HepG2 (cell line): ENCODE results near the gene LRP5. TPM values are rescaled to one million over a fixed set of nuclear protein-coding genes. Genes with fewer than 3 reads are reported as not detected.

Experiments used
- ATF3 ChIP-seq: sonication (generic); formaldehyde crosslinking; IDR thresholded peaks from 2 replicates; pipeline ENCODE4 v1.4.0; 2020; ENCODE audit warnings: missing genetic modification reagents
- FOXA1 ChIP-seq, 2 experiments: fragments of 450-650 bp in 1 of 2; sonication (generic) in 1 of 2; formaldehyde crosslinking in 1 of 2; IDR thresholded peaks; 2 replicates each; pipeline versions ENCODE4 v1.4.0 to v1.6.1; 2016 to 2020; ENCODE audit warnings: missing genetic modification reagents in 1 of 2
- GATAD2A ChIP-seq: IDR thresholded peaks from 2 replicates; pipeline ENCODE4 v1.6.1; 2016
- NCOR1 ChIP-seq: fragments of 200-600 bp; sonication (generic); IDR thresholded peaks from 2 replicates; pipeline ENCODE4 v1.7.0; 2017; ENCODE audit warnings: antibody characterized with exemption, low read length, borderline replicate concordance
- REXO4 ChIP-seq: sonication (generic); formaldehyde crosslinking; IDR thresholded peaks from 2 replicates; pipeline ENCODE4 v1.8.0; 2022; ENCODE audit warnings: missing genetic modification reagents, mild to moderate bottlenecking, borderline replicate concordance
- SIN3A ChIP-seq: IDR thresholded peaks from 2 replicates; pipeline ENCODE4 v1.6.1; 2011; ENCODE audit warnings: low read depth, mild to moderate bottlenecking, control low read depth, low read length, borderline replicate concordance
- TCF7L2 ChIP-seq: IDR thresholded peaks from 2 replicates; pipeline ENCODE4 v1.6.1; 2011; ENCODE audit warnings: mild to moderate bottlenecking, low read depth, low read length, moderate library complexity
- ZBTB33 ChIP-seq: sonication (generic); formaldehyde crosslinking; IDR thresholded peaks from 2 replicates; pipeline ENCODE4 v1.4.0; 2020; ENCODE audit warnings: missing genetic modification reagents
- ZNF282 ChIP-seq: fragments of 450-650 bp; IDR thresholded peaks from 2 replicates; pipeline ENCODE4 v1.6.1; 2018; ENCODE audit not compliant: partially characterized antibody
- ZNF749 ChIP-seq: sonication (generic); formaldehyde crosslinking; IDR thresholded peaks from 2 replicates; pipeline ENCODE4 v1.8.0; 2022; ENCODE audit warnings: mild to moderate bottlenecking, missing genetic modification reagents, moderate library complexity, borderline replicate concordance
- ZNF878 ChIP-seq: sonication (generic); formaldehyde crosslinking; IDR thresholded peaks from 2 replicates; pipeline ENCODE4 v1.8.1; 2023; ENCODE audit warnings: mild to moderate bottlenecking, missing genetic modification reagents, moderate library complexity
- ZSCAN5A ChIP-seq: sonication (generic); formaldehyde crosslinking; IDR thresholded peaks from 2 replicates; pipeline ENCODE4 v1.8.0; 2022; ENCODE audit warnings: mild to moderate bottlenecking, missing genetic modification reagents, borderline replicate concordance
- polyA plus RNA-seq, 8 experiments: library from polyadenylated mRNA; depleted of rRNA in 3 of 8; stranded (reverse) in 7 of 8; unstranded in 1 of 8; fragments of >200 nt; fragmentation: Illumina TruSeq in 4 of 8; extraction: Trizol in 4 of 8; gene quantifications; 2 replicates each; pipeline versions ENCODE4 v1.2.1 to v1.2.3, GENCODE V29; 2011 to 2016; ENCODE audit warnings: low read depth in 4 of 8, missing spikeins in 1 of 8, mixed read lengths in 1 of 8; ENCODE audit not compliant: insufficient read depth in 1 of 8
- total RNA-seq, 5 experiments: library from RNA; depleted of rRNA; stranded (reverse); fragments of >200 nt; fragmentation: Illumina TruSeq; extraction: Trizol; gene quantifications; 2 replicates each; pipeline ENCODE4 v1.2.3, GENCODE V29; 2016; ENCODE audit warnings: low read depth in 1 of 5
- TF ChIP-seq, protein P1 (sequence below): sonication (generic); formaldehyde crosslinking; IDR thresholded peaks from 2 replicates; pipeline ENCODE4 v1.8.0; 2022; ENCODE audit warnings: missing genetic modification reagents, mild to moderate bottlenecking, moderate library complexity, borderline replicate concordance
- TF ChIP-seq, protein P2 (sequence below): IDR thresholded peaks from 2 replicates; pipeline ENCODE4 v1.6.1; 2016; ENCODE audit warnings: missing compliant biosample characterization, missing genetic modification reagents, borderline replicate concordance
- TF ChIP-seq, protein P3 (sequence below): sonication (generic); formaldehyde crosslinking; IDR thresholded peaks from 2 replicates; pipeline ENCODE4 v1.5.0; 2020; ENCODE audit warnings: missing genetic modification reagents, mild to moderate bottlenecking, borderline replicate concordance

LRP5 gene
- total and polyA plus RNA-seq, 2 of the 13 experiments (the other 11 are each of a cell fraction or from before 2014, with no cell fraction given), result 40.4 to 64.0 TPM

- TF ChIP-seq ZNF749 (CRISPR knock-in tag), result 0 out of 2 replicates have a peak, but pooled peaks have one; percentile 27
- peak; percentile 62 for TF ChIP-seq GATAD2A (CRISPR knock-in tag)
- no peak for TF ChIP-seq ZNF282
- 0 out of 2 replicates have a peak, but pooled peaks have one; percentile 46 for TF ChIP-seq REXO4 (CRISPR knock-in tag)
- TF ChIP-seq, protein P1, sequence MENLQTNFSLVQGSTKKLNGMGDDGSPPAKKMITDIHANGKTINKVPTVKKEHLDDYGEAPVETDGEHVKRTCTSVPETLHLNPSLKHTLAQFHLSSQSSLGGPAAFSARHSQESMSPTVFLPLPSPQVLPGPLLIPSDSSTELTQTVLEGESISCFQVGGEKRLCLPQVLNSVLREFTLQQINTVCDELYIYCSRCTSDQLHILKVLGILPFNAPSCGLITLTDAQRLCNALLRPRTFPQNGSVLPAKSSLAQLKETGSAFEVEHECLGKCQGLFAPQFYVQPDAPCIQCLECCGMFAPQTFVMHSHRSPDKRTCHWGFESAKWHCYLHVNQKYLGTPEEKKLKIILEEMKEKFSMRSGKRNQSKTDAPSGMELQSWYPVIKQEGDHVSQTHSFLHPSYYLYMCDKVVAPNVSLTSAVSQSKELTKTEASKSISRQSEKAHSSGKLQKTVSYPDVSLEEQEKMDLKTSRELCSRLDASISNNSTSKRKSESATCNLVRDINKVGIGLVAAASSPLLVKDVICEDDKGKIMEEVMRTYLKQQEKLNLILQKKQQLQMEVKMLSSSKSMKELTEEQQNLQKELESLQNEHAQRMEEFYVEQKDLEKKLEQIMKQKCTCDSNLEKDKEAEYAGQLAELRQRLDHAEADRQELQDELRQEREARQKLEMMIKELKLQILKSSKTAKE (CRISPR knock-in tag), result peak; percentile 47; the same call in 1 of the 2 replicates
- no peak for TF ChIP-seq ZSCAN5A (CRISPR knock-in tag)
- no peak for TF ChIP-seq ATF3 (CRISPR knock-in tag)
- TF ChIP-seq, protein P2, sequence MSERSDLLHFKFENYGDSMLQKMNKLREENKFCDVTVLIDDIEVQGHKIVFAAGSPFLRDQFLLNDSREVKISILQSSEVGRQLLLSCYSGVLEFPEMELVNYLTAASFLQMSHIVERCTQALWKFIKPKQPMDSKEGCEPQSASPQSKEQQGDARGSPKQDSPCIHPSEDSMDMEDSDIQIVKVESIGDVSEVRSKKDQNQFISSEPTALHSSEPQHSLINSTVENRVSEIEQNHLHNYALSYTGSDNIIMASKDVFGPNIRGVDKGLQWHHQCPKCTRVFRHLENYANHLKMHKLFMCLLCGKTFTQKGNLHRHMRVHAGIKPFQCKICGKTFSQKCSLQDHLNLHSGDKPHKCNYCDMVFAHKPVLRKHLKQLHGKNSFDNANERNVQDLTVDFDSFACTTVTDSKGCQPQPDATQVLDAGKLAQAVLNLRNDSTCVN (CRISPR knock-in tag), result 0 out of 2 replicates have a peak, but pooled peaks have one; percentile 60
- TF ChIP-seq, protein P3, sequence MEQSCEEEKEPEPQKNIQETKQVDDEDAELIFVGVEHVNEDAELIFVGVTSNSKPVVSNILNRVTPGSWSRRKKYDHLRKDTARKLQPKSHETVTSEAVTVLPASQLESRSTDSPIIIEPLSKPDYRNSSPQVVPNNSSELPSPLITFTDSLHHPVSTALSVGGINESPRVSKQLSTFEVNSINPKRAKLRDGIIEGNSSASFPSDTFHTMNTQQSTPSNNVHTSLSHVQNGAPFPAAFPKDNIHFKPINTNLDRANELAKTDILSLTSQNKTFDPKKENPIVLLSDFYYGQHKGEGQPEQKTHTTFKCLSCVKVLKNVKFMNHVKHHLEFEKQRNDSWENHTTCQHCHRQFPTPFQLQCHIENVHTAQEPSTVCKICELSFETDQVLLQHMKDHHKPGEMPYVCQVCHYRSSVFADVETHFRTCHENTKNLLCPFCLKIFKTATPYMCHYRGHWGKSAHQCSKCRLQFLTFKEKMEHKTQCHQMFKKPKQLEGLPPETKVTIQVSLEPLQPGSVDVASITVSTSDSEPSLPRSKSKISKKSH (CRISPR knock-in tag), result peak; percentile 59; the same call in 1 of the 2 replicates
- peak; percentile 55; the same call in 1 of the 2 replicates for TF ChIP-seq SIN3A
- peak; percentile 55; the same call in 1 of the 2 replicates for TF ChIP-seq ZBTB33 (CRISPR knock-in tag)
- TF ChIP-seq TCF7L2, result no peak; the same call in 1 of the 2 replicates
- TF ChIP-seq ZNF878 (CRISPR knock-in tag), result peak; percentile 49; the same call in 1 of the 2 replicates
- TF ChIP-seq FOXA1 (IDR thresholded peaks at IDR 0.05), result no peak
- TF ChIP-seq FOXA1 (CRISPR knock-in tag; IDR thresholded peaks at IDR 0.05), result no peak
- TF ChIP-seq NCOR1, result no peak
Observed at GRCh38 chr11:68298659-68299516, 13.5 kb upstream of the LRP5 start (continued).
